GM12878 (cell line): ENCODE results near the gene CDHR2. TPM values are rescaled to one million over a fixed set of nuclear protein-coding genes. Genes with fewer than 3 reads are reported as not detected.

ENCODE experiments used
- ATAC-seq: fragments of 200-7000 bp; cut with Tn5 transposase; 3 replicates; pipeline ENCODE4 v1.9.1; 2020; ENCODE audit warnings: mild to moderate bottlenecking, moderate library complexity
- BruUV-seq: library from RNA; stranded (reverse); fragments of 400-500 nt; replicated peaks from 2 replicates; lab custom pipeline; 2021; lab: Mats Ljungman, UMichigan
- CTCF ChIA-PET: fragments of 300-600 bp; sonication (Branson Sonifier 250); formaldehyde crosslinking; extraction: SDS; loops from one replicate; lab custom pipeline; 2021; ENCODE audit warnings: inconsistent platforms; lab: Yijun Ruan, JAX
- POLR2A ChIA-PET: fragments of 350-600 bp; formaldehyde crosslinking; extraction: SDS; loops from one replicate; lab custom pipeline; 2021; ENCODE audit warnings: inconsistent platforms; lab: Charles Lee
- RAD21 ChIA-PET: fragments of 300-600 bp; sonication (Branson Sonifier 250); formaldehyde crosslinking; loops from one replicate; lab custom pipeline; 2023; ENCODE audit warnings: antibody characterized with exemption; ENCODE audit not compliant: unreplicated experiment; lab: Charles Lee
- SMC1A ChIA-PET: fragments of 300-600 bp; sonication (Branson Sonifier 250); formaldehyde crosslinking; loops from one replicate; lab custom pipeline; 2023; ENCODE audit not compliant: unreplicated experiment, uncharacterized antibody; lab: Charles Lee
- DNase-seq: peaks from one replicate; pipeline ENCODE4 v3.0.0-alpha.2; 2011; ENCODE audit warnings: low read depth, low spot score
- FAIRE-seq: peaks from 3 replicates; lab custom pipeline; 2011; peaks lifted over from hg19 to GRCh38; lab: Jason Lieb, UNC
- H2AFZ ChIP-seq: 2 replicates; pipeline ENCODE4 v1.6.0; 2011; ENCODE audit warnings: low read depth, low read length, control low read depth; ENCODE audit not compliant: control insufficient read depth
- H3K27ac ChIP-seq: 2 replicates; pipeline ENCODE4 v1.5.1; 2011; ENCODE audit warnings: control low read depth; ENCODE audit not compliant: control insufficient read depth, insufficient read depth
- H3K27me3 ChIP-seq, 2 experiments: replicated peaks in 1 of 2; 2 replicates each; pipeline versions ENCODE4 v1.6.0 to v1.6.1; 2011; ENCODE audit warnings: low read length in 1 of 2; ENCODE audit not compliant: control insufficient read depth in 2 of 2, insufficient read depth in 2 of 2
- H3K36me3 ChIP-seq, 2 experiments: 2 replicates each; pipeline ENCODE4 v1.5.1; 2011; ENCODE audit warnings: low read length in 1 of 2; ENCODE audit not compliant: control insufficient read depth in 2 of 2, insufficient read depth in 2 of 2
- H3K4me1 ChIP-seq: 2 replicates; pipeline ENCODE4 v1.6.1; 2011; ENCODE audit warnings: mild to moderate bottlenecking, low read length, moderate library complexity, mixed read lengths; ENCODE audit not compliant: control insufficient read depth, insufficient read depth
- H3K4me2 ChIP-seq: 2 replicates; pipeline ENCODE4 v1.6.0; 2011; ENCODE audit warnings: control low read depth; ENCODE audit not compliant: control insufficient read depth, insufficient read depth
- H3K4me3 ChIP-seq: fragments of 200-600 bp; sonication (generic); 2 replicates; pipeline ENCODE4 v1.5.1; 2016
- H3K79me2 ChIP-seq: 2 replicates; pipeline ENCODE4 v1.6.0; 2011; ENCODE audit warnings: low read length; ENCODE audit not compliant: control insufficient read depth, insufficient read depth
- H3K9ac ChIP-seq: 2 replicates; pipeline ENCODE4 v1.8.0; 2011; ENCODE audit warnings: low read length, control low read depth, mixed read lengths; ENCODE audit not compliant: control insufficient read depth, insufficient read depth
- H3K9me3 ChIP-seq: replicated peaks from 3 replicates; pipeline ENCODE4 v1.5.1; 2011; ENCODE audit warnings: mild to moderate bottlenecking, low read length; ENCODE audit not compliant: control insufficient read depth, insufficient read depth
- H4K20me1 ChIP-seq: 2 replicates; pipeline ENCODE4 v1.6.0; 2011; ENCODE audit not compliant: control insufficient read depth, insufficient read depth
- E2F4 ChIP-seq: IDR thresholded peaks from 2 replicates; pipeline ENCODE4 v1.6.1; 2012; ENCODE audit warnings: low read depth, low read length, improper control_type of control experiment
- EGR1 ChIP-seq, 2 experiments: IDR thresholded peaks; 1 replicate in 1 of 2; 2 replicates in 1 of 2; pipeline ENCODE4 v1.6.1; 2011 to 2012; ENCODE audit warnings: low read depth in 2 of 2, low read length in 2 of 2, borderline replicate concordance in 1 of 2, mild to moderate bottlenecking in 1 of 2, moderate library complexity in 1 of 2
- GATAD2B ChIP-seq: fragments of 450-650 bp; conservative IDR thresholded peaks from 2 replicates; pipeline ENCODE4 v1.6.1; 2017; ENCODE audit warnings: low read depth, mild to moderate bottlenecking, moderate library complexity
- IRF4 ChIP-seq: IDR thresholded peaks from 2 replicates; pipeline ENCODE4 v1.6.1; 2011; ENCODE audit warnings: low read depth, low read length
- RBBP5 ChIP-seq: fragments of 200-600 bp; sonication (generic); conservative IDR thresholded peaks from 2 replicates; pipeline ENCODE4 v1.6.1; 2016
- RFX5 ChIP-seq: IDR thresholded peaks from 2 replicates; pipeline ENCODE4 v1.6.1; 2011; ENCODE audit warnings: low read depth, low read length, improper control_type of control experiment
- SREBF2 ChIP-seq: IDR thresholded peaks from 2 replicates; pipeline ENCODE4 v1.6.1; 2012; ENCODE audit warnings: mild to moderate bottlenecking, low read length
- STAT3 ChIP-seq: IDR thresholded peaks from 2 replicates; pipeline ENCODE4 v1.6.1; 2011; ENCODE audit warnings: low read depth, low read length, improper control_type of control experiment
- TBL1XR1 ChIP-seq: IDR thresholded peaks from 2 replicates; pipeline ENCODE4 v1.6.1; 2012; ENCODE audit warnings: low read depth, low read length, improper control_type of control experiment
- TCF12 ChIP-seq: IDR thresholded peaks from 2 replicates; pipeline ENCODE4 v1.6.1; 2011; ENCODE audit warnings: low read depth, mild to moderate bottlenecking, low read length
- YY1 ChIP-seq: IDR thresholded peaks from 2 replicates; pipeline ENCODE4 v1.6.1; 2011; ENCODE audit warnings: low read depth, mild to moderate bottlenecking, low read length
- ZBED1 ChIP-seq: IDR thresholded peaks from 2 replicates; pipeline ENCODE4 v1.6.1; 2016; ENCODE audit warnings: borderline replicate concordance
- ZNF622 ChIP-seq: fragments of 450-650 bp; IDR thresholded peaks from 2 replicates; pipeline ENCODE4 v1.6.1; 2017; ENCODE audit warnings: mild to moderate bottlenecking, inconsistent platforms
- WGBS: methylation state at CpG from one replicate; pipeline ENCODE4 v1.1.6; 2016; ENCODE audit warnings: low lambda C conversion rate; ENCODE audit not compliant: insufficient replicate concordance, insufficient coverage; ENCODE audit errors: missing lambda C conversion rate; 5-methylcytosine and 5-hydroxymethylcytosine counted together
- in situ Hi-C: fragments of 300-500 bp; cut with MboI; formaldehyde crosslinking; loops from 9 replicates; pipeline ENCODE4 v1.14.3; 2018; ENCODE audit warnings: mixed read lengths
- intact Hi-C: fragments of 100-400 bp; cut with micrococcal nuclease; formaldehyde crosslinking; loops from one replicate; pipeline ENCODE4 v1.14.2; 2022; ENCODE audit not compliant: unreplicated experiment
- polyA plus RNA-seq, 11 experiments: library from polyadenylated mRNA; depleted of rRNA in 4 of 11; unstranded in 6 of 11; stranded (reverse) in 5 of 11; fragments of >200 nt; fragmentation: Nextera tagmentation in 4 of 11; fragmentation: Illumina TruSeq in 1 of 11; extraction: Ambion mirVana in 4 of 11; extraction: Trizol in 1 of 11; gene quantifications; 1 replicate in 1 of 11; 2 replicates in 10 of 11; pipeline versions ENCODE4 v1.2.1 to v1.2.3, GENCODE V29; 2011 to 2016; ENCODE audit warnings: inconsistent platforms in 2 of 11, missing spikeins in 2 of 11, low read depth in 1 of 11
- total RNA-seq, 4 experiments: library from RNA; depleted of rRNA in 3 of 4; stranded (reverse); fragments of >200 nt in 3 of 4; fragmentation: Illumina TruSeq in 1 of 4; extraction: Trizol in 1 of 4; gene quantifications; 2 replicates each; pipeline versions ENCODE4 v1.2.1 to v1.2.3, GENCODE V29; 2013 to 2021
- TF ChIP-seq, protein P1 (sequence below): fragments of 450-650 bp; conservative IDR thresholded peaks from 2 replicates; pipeline ENCODE4 v1.6.1; 2017; ENCODE audit warnings: mild to moderate bottlenecking, moderate library complexity
- TF ChIP-seq, protein P2 (sequence below): IDR thresholded peaks from 2 replicates; pipeline ENCODE4 v1.6.1; 2011; ENCODE audit warnings: borderline replicate concordance, low read depth, mild to moderate bottlenecking, moderate library complexity, low read length; ENCODE audit not compliant: insufficient read depth, poor library complexity, severe bottlenecking
- TF ChIP-seq, protein P3 (sequence below): fragments of 450-650 bp; IDR thresholded peaks from 2 replicates; pipeline ENCODE4 v1.6.1; 2016; ENCODE audit warnings: mild to moderate bottlenecking

Gene CDHR2
- total and polyA plus RNA-seq, 10 of the 15 experiments (the other 5 are each of a cell fraction or from before 2014, with no cell fraction given) = 0.03 to 0.46 (median 0.06) TPM; not detected in 5

- TF ChIP-seq, protein P1, sequence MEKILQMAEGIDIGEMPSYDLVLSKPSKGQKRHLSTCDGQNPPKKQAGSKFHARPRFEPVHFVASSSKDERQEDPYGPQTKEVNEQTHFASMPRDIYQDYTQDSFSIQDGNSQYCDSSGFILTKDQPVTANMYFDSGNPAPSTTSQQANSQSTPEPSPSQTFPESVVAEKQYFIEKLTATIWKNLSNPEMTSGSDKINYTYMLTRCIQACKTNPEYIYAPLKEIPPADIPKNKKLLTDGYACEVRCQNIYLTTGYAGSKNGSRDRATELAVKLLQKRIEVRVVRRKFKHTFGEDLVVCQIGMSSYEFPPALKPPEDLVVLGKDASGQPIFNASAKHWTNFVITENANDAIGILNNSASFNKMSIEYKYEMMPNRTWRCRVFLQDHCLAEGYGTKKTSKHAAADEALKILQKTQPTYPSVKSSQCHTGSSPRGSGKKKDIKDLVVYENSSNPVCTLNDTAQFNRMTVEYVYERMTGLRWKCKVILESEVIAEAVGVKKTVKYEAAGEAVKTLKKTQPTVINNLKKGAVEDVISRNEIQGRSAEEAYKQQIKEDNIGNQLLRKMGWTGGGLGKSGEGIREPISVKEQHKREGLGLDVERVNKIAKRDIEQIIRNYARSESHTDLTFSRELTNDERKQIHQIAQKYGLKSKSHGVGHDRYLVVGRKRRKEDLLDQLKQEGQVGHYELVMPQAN = no peak
- TF ChIP-seq RBBP5 = no peak
- TF ChIP-seq TCF12 = no peak
Observed at GRCh38 chr5:176612855-176613254, 63.7 kb downstream of the CDHR2 start (continued).

GRCh38 chr5:176614805-176615478 is 65.8 kb downstream of the CDHR2 start:
- H3K4me3 ChIP-seq = no peak overlapping the region
- no peak overlapping the region for H2AFZ ChIP-seq
- ChIA-PET SMC1A (interaction anchor here (0.6 kb wide), 1 partner anchor 173 kb away, joined by 4 read pairs; no protein-coding TSS in a partner anchor), POLR2A (no interaction called here), CTCF (no interaction called here), RAD21 (interaction anchor here (0.6 kb wide), 1 partner anchor 11 kb away, joined by 3 read pairs; no protein-coding TSS in a partner anchor)
- no peaks in the 10 kb centered on the region for H3K4me1 ChIP-seq
- FAIRE-seq (no peak), ATAC-seq (no peak), DNase-seq (no peak)
- intact Hi-C loops = loop anchor here (5.0 kb wide), 1 partner anchor 43 kb away; no protein-coding TSS in a partner anchor
- WGBS = 43% methylated on average over 4 of the region's 8 CpGs
- H4K20me1 ChIP-seq = no peaks in the 10 kb centered on the region
- H3K27me3 ChIP-seq = peaks cover 0 to 2% of the 10 kb centered on the region in 2 experiments; a peak in 2 of 4 replicates
- H3K4me2 ChIP-seq = no peak overlapping the region
- no peaks in the 10 kb centered on the region for H3K9me3 ChIP-seq
- TF ChIP-seq GATAD2B = no peak
- TF ChIP-seq, protein P2, sequence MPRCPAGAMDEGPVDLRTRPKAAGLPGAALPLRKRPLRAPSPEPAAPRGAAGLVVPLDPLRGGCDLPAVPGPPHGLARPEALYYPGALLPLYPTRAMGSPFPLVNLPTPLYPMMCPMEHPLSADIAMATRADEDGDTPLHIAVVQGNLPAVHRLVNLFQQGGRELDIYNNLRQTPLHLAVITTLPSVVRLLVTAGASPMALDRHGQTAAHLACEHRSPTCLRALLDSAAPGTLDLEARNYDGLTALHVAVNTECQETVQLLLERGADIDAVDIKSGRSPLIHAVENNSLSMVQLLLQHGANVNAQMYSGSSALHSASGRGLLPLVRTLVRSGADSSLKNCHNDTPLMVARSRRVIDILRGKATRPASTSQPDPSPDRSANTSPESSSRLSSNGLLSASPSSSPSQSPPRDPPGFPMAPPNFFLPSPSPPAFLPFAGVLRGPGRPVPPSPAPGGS = no peak
- no peak for TF ChIP-seq TBL1XR1
- no peak for TF ChIP-seq EGR1 (IDR thresholded peaks at IDR 0.05; ENCODE audit: borderline replicate concordance in 1 of 2, low read depth in 2 of 2, low read length in 2 of 2)
- TF ChIP-seq ZNF622 = no peak
- TF ChIP-seq YY1 = no peak
- TF ChIP-seq, protein P3, sequence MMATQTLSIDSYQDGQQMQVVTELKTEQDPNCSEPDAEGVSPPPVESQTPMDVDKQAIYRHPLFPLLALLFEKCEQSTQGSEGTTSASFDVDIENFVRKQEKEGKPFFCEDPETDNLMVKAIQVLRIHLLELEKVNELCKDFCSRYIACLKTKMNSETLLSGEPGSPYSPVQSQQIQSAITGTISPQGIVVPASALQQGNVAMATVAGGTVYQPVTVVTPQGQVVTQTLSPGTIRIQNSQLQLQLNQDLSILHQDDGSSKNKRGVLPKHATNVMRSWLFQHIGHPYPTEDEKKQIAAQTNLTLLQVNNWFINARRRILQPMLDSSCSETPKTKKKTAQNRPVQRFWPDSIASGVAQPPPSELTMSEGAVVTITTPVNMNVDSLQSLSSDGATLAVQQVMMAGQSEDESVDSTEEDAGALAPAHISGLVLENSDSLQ = no peak
- no peak for TF ChIP-seq IRF4
- no peak for TF ChIP-seq RFX5
- TF ChIP-seq SREBF2 = no peak
- TF ChIP-seq STAT3 = no peak
- no peak for TF ChIP-seq ZBED1
- no peak for TF ChIP-seq E2F4
- no TSS peak for BruUV-seq
- no peaks in the 10 kb centered on the region for H3K36me3 ChIP-seq
- no peak overlapping the region for H3K9ac ChIP-seq
- no peaks in the 10 kb centered on the region for H3K79me2 ChIP-seq
- in situ Hi-C loops = no loop called here
- no peak overlapping the region for H3K27ac ChIP-seq
